GM23338 (cell line): ENCODE data around the gene IL36B. TPM values are rescaled to one million over a fixed set of nuclear protein-coding genes. Genes with fewer than 3 reads are reported as not detected.

Experiments used
- ATAC-seq: fragments of 200-7000 bp; cut with Tn5 transposase; 3 replicates; pipeline ENCODE4 v1.9.1; 2020
- DNase-seq: peaks from one replicate; pipeline ENCODE4 v3.0.0-alpha.2; 2015; ENCODE audit warnings: low spot score
- H2AFZ ChIP-seq: fragments of 200-600 bp; sonication (generic); 2 replicates; pipeline ENCODE4 v1.8.0; 2016; ENCODE audit warnings: antibody characterized with exemption, mild to moderate bottlenecking, moderate library complexity
- H3F3A ChIP-seq: fragments of 200-600 bp; sonication (generic); replicated peaks from 2 replicates; pipeline ENCODE4 v1.8.0; 2017; ENCODE audit warnings: antibody characterized with exemption, mixed run types, low read depth
- H3K27ac ChIP-seq: fragments of 200-600 bp; sonication (generic); 2 replicates; pipeline ENCODE4 v1.6.1; 2016; ENCODE audit warnings: low read depth
- H3K27me3 ChIP-seq: fragments of 200-600 bp; sonication (generic); 2 replicates; pipeline ENCODE4 v1.8.0; 2016; ENCODE audit warnings: mild to moderate bottlenecking, mixed run types, moderate library complexity; ENCODE audit not compliant: insufficient read depth
- H3K36me3 ChIP-seq: fragments of 200-600 bp; sonication (generic); 2 replicates; pipeline ENCODE4 v1.8.0; 2016; ENCODE audit warnings: mild to moderate bottlenecking; ENCODE audit not compliant: insufficient read depth
- H3K4me1 ChIP-seq: fragments of 200-600 bp; sonication (generic); 2 replicates; pipeline ENCODE4 v1.8.0; 2016; ENCODE audit warnings: mild to moderate bottlenecking, moderate library complexity; ENCODE audit not compliant: insufficient read depth
- H3K4me2 ChIP-seq: fragments of 200-600 bp; sonication (generic); 2 replicates; pipeline ENCODE4 v1.7.1; 2017; ENCODE audit warnings: mixed run types
- H3K4me3 ChIP-seq: fragments of 200-600 bp; sonication (generic); 2 replicates; pipeline ENCODE4 v1.6.1; 2016; ENCODE audit warnings: mixed run types
- H3K79me2 ChIP-seq: fragments of 200-600 bp; sonication (generic); replicated peaks from 2 replicates; pipeline ENCODE4 v1.8.0; 2017; ENCODE audit warnings: mild to moderate bottlenecking; ENCODE audit not compliant: insufficient read depth
- H3K9me2 ChIP-seq: fragments of 200-600 bp; sonication (generic); 2 replicates; pipeline ENCODE4 v1.8.0; 2017; ENCODE audit not compliant: insufficient read depth
- H4K20me1 ChIP-seq: fragments of 200-600 bp; sonication (generic); replicated peaks from 2 replicates; pipeline ENCODE4 v1.8.0; 2017; ENCODE audit warnings: mild to moderate bottlenecking; ENCODE audit not compliant: insufficient read depth
- H3K27ac Mint-ChIP-seq: 2 replicates; pipeline ENCODE4 v1.8.0; 2020; ENCODE audit warnings: inconsistent platforms, mild to moderate bottlenecking, moderate library complexity, mixed read lengths
- H3K27me3 Mint-ChIP-seq: 3 replicates; pipeline ENCODE4 v1.8.0; 2022; ENCODE audit warnings: low read depth, mild to moderate bottlenecking, moderate library complexity, mixed read lengths, inconsistent platforms; ENCODE audit not compliant: insufficient read depth, poor library complexity
- H3K36me3 Mint-ChIP-seq: 3 replicates; pipeline ENCODE4 v1.8.0; 2021; ENCODE audit warnings: low read depth, mild to moderate bottlenecking, inconsistent platforms, moderate library complexity, mixed read lengths
- H3K4me1 Mint-ChIP-seq: 3 replicates; pipeline ENCODE4 v1.8.0; 2020; ENCODE audit warnings: mild to moderate bottlenecking, inconsistent platforms, mixed read lengths
- H3K4me3 Mint-ChIP-seq: 3 replicates; pipeline ENCODE4 v1.8.0; 2021; ENCODE audit warnings: moderate library complexity, mild to moderate bottlenecking, inconsistent platforms, mixed read lengths
- H3K9me3 Mint-ChIP-seq: 3 replicates; pipeline ENCODE4 v1.8.0; 2020; ENCODE audit warnings: moderate library complexity, mild to moderate bottlenecking, inconsistent platforms, mixed read lengths
- CREB1 ChIP-seq: fragments of 250-450 bp; sonication (Bioruptor Pico); IDR thresholded peaks from 2 replicates; pipeline ENCODE4 v1.5.0; 2020; ENCODE audit warnings: low read depth, mild to moderate bottlenecking, moderate library complexity
- CTCF ChIP-seq, 2 experiments: fragments of 200-600 bp in 1 of 2; sonication (generic) in 1 of 2; conservative IDR thresholded peaks; 2 replicates each; pipeline versions ENCODE4 v1.5.1 to v1.6.1; 2016 to 2017; ENCODE audit warnings: antibody characterized with exemption in 2 of 2, low read depth in 2 of 2, mild to moderate bottlenecking in 2 of 2, moderate library complexity in 1 of 2
- EZH2 ChIP-seq: fragments of 200-600 bp; sonication (generic); IDR thresholded peaks from one replicate; pipeline ENCODE4 v1.8.0; 2017; ENCODE audit warnings: antibody characterized with exemption, mild to moderate bottlenecking, low read depth; ENCODE audit not compliant: unreplicated experiment
- EZH2phosphoT487 ChIP-seq: fragments of 200-600 bp; sonication (generic); IDR thresholded peaks from one replicate; pipeline ENCODE4 v1.8.1; 2018; ENCODE audit warnings: antibody characterized with exemption; ENCODE audit not compliant: unreplicated experiment
- JUNB ChIP-seq: IDR thresholded peaks from one replicate; pipeline ENCODE4 v1.6.1; 2016; ENCODE audit warnings: antibody characterized with exemption; ENCODE audit not compliant: unreplicated experiment
- NANOG ChIP-seq: IDR thresholded peaks from 2 replicates; pipeline ENCODE4 v1.6.1; 2016; ENCODE audit warnings: antibody characterized with exemption, borderline replicate concordance
- POLR2AphosphoS5 ChIP-seq: IDR thresholded peaks from 2 replicates; pipeline ENCODE4 v1.6.1; 2016; ENCODE audit warnings: antibody characterized with exemption, low read depth
- STAT1 ChIP-seq: IDR thresholded peaks from one replicate; pipeline ENCODE4 v1.6.1; 2016; ENCODE audit warnings: antibody characterized with exemption; ENCODE audit not compliant: unreplicated experiment
- ZNF114 ChIP-seq: fragments of 250-450 bp; sonication (Bioruptor Pico); IDR thresholded peaks from 2 replicates; pipeline ENCODE4 v1.5.0; 2020; ENCODE audit warnings: mild to moderate bottlenecking, moderate library complexity
- ZNF331 ChIP-seq: fragments of 250-450 bp; sonication (Bioruptor Pico); IDR thresholded peaks from 2 replicates; pipeline ENCODE4 v1.5.0; 2020; ENCODE audit warnings: low read depth, mild to moderate bottlenecking, moderate library complexity
- polyA plus RNA-seq: library from polyadenylated mRNA; unstranded; fragments of >200 nt; fragmentation: Nextera tagmentation; extraction: Ambion mirVana; gene quantifications from 2 replicates; pipeline ENCODE4 v1.2.1, GENCODE V29; 2016
- total RNA-seq: library from RNA; depleted of rRNA; stranded (reverse); fragments of >200 nt; shearing (Covaris generic); gene quantifications from 2 replicates; pipeline ENCODE4 v1.2.3, GENCODE V29; 2014
- TF ChIP-seq, protein P1 (sequence below): fragments of 250-450 bp; sonication (Bioruptor Pico); IDR thresholded peaks from 2 replicates; pipeline ENCODE4 v1.5.0; 2020; ENCODE audit warnings: mild to moderate bottlenecking, moderate library complexity

IL36B gene
- total and polyA plus RNA-seq, 2 experiments from 2014 or later, result not detected

- Histone ChIP-seq H4K20me1 (no peaks in the 10 kb centered on the region), H3K27ac (no peak overlapping the region), H3K4me1 (no peaks in the 10 kb centered on the region), H3K9me2 (no peaks in the 10 kb centered on the region), H3K36me3 (no peaks in the 10 kb centered on the region), H3F3A (no peaks in the 10 kb centered on the region), H3K27me3 (no peaks in the 10 kb centered on the region), H2AFZ (no peak overlapping the region), H3K79me2 (no peaks in the 10 kb centered on the region), H3K4me2 (no peak overlapping the region), H3K4me3 (no peak overlapping the region)
- Mint-ChIP-seq H3K36me3 (peaks cover 7% of the 10 kb centered on the region; the same call in 1 of the 3 replicates), H3K27me3 (peaks cover 2% of the 10 kb centered on the region), H3K4me3 (no peak overlapping the region), H3K4me1 (no peaks in the 10 kb centered on the region), H3K27ac (no peak overlapping the region), H3K9me3 (peaks cover 36% of the 10 kb centered on the region)
- ATAC-seq (no peak), DNase-seq (no peak)
- TF ChIP-seq POLR2AphosphoS5 (no peak), CREB1 (CRISPR knock-in tag) (no peak), ZNF114 (CRISPR knock-in tag) (no peak), JUNB (no peak), EZH2 (no peak)
Measured at GRCh38 chr2:113002677-113003076, 50.0 kb downstream of the IL36B start.

GRCh38 chr2:113000436-113000835, 52.2 kb downstream of the IL36B start:
- TF ChIP-seq POLR2AphosphoS5, result no peak
- TF ChIP-seq EZH2, result no peak
- TF ChIP-seq STAT1, result no peak
- TF ChIP-seq CREB1 (CRISPR knock-in tag), result no peak
- no peak for TF ChIP-seq NANOG
- TF ChIP-seq EZH2phosphoT487, result no peak
- TF ChIP-seq, protein P1, sequence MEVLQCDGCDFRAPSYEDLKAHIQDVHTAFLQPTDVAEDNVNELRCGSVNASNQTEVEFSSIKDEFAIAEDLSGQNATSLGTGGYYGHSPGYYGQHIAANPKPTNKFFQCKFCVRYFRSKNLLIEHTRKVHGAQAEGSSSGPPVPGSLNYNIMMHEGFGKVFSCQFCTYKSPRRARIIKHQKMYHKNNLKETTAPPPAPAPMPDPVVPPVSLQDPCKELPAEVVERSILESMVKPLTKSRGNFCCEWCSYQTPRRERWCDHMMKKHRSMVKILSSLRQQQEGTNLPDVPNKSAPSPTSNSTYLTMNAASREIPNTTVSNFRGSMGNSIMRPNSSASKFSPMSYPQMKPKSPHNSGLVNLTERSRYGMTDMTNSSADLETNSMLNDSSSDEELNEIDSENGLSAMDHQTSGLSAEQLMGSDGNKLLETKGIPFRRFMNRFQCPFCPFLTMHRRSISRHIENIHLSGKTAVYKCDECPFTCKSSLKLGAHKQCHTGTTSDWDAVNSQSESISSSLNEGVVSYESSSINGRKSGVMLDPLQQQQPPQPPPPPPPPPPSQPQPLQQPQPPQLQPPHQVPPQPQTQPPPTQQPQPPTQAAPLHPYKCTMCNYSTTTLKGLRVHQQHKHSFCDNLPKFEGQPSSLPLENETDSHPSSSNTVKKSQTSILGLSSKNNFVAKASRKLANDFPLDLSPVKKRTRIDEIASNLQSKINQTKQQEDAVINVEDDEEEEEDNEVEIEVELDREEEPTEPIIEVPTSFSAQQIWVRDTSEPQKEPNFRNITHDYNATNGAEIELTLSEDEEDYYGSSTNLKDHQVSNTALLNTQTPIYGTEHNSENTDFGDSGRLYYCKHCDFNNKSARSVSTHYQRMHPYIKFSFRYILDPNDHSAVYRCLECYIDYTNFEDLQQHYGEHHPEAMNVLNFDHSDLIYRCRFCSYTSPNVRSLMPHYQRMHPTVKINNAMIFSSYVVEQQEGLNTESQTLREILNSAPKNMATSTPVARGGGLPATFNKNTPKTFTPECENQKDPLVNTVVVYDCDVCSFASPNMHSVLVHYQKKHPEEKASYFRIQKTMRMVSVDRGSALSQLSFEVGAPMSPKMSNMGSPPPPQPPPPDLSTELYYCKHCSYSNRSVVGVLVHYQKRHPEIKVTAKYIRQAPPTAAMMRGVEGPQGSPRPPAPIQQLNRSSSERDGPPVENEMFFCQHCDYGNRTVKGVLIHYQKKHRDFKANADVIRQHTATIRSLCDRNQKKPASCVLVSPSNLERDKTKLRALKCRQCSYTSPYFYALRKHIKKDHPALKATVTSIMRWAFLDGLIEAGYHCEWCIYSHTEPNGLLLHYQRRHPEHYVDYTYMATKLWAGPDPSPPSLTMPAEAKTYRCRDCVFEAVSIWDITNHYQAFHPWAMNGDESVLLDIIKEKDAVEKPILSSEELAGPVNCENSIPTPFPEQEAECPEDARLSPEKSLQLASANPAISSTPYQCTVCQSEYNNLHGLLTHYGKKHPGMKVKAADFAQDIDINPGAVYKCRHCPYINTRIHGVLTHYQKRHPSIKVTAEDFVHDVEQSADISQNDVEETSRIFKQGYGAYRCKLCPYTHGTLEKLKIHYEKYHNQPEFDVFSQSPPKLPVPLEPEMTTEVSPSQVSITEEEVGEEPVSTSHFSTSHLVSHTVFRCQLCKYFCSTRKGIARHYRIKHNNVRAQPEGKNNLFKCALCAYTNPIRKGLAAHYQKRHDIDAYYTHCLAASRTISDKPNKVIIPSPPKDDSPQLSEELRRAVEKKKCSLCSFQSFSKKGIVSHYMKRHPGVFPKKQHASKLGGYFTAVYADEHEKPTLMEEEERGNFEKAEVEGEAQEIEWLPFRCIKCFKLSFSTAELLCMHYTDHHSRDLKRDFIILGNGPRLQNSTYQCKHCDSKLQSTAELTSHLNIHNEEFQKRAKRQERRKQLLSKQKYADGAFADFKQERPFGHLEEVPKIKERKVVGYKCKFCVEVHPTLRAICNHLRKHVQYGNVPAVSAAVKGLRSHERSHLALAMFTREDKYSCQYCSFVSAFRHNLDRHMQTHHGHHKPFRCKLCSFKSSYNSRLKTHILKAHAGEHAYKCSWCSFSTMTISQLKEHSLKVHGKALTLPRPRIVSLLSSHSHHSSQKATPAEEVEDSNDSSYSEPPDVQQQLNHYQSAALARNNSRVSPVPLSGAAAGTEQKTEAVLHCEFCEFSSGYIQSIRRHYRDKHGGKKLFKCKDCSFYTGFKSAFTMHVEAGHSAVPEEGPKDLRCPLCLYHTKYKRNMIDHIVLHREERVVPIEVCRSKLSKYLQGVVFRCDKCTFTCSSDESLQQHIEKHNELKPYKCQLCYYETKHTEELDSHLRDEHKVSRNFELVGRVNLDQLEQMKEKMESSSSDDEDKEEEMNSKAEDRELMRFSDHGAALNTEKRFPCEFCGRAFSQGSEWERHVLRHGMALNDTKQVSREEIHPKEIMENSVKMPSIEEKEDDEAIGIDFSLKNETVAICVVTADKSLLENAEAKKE (CRISPR knock-in tag), result no peak
- TF ChIP-seq ZNF331 (CRISPR knock-in tag), result no peak
- no peak for TF ChIP-seq ZNF114 (CRISPR knock-in tag)
- TF ChIP-seq CTCF (conservative IDR thresholded peaks at IDR 0.05; ENCODE audit: low read depth in 2 of 2), result no peak
- Histone ChIP-seq H3K27me3 (no peaks in the 10 kb centered on the region), H4K20me1 (no peaks in the 10 kb centered on the region), H2AFZ (no peak overlapping the region), H3K27ac (no peak overlapping the region), H3K79me2 (no peaks in the 10 kb centered on the region), H3K4me1 (no peaks in the 10 kb centered on the region), H3K9me2 (peaks cover 5% of the 10 kb centered on the region; the same call in 1 of the 2 replicates), H3K4me3 (no peak overlapping the region), H3F3A (no peaks in the 10 kb centered on the region), H3K36me3 (no peaks in the 10 kb centered on the region), H3K4me2 (no peak overlapping the region)
- no peaks in the 10 kb centered on the region for H3K4me1 Mint-ChIP-seq
- ATAC-seq (no peak), DNase-seq (no peak)
- H3K9me3 Mint-ChIP-seq, result peaks cover 36% of the 10 kb centered on the region
- H3K4me3 Mint-ChIP-seq, result no peak overlapping the region
- H3K27me3 Mint-ChIP-seq, result peaks cover 2% of the 10 kb centered on the region
- no peak overlapping the region for H3K27ac Mint-ChIP-seq
- H3K36me3 Mint-ChIP-seq, result peaks cover 7% of the 10 kb centered on the region; the same call in 1 of the 3 replicates
